K562 treated with DMSO at 1 percent for 12 hours (cell line): ENCODE measurements around the gene OR4A5. TPM values are rescaled to one million over a fixed set of nuclear protein-coding genes. Genes with fewer than 3 reads are reported as not detected.

ENCODE experiments used
- total RNA-seq: library from RNA; unstranded; fragments of 300-600 nt; gene quantifications from 2 replicates; pipeline ENCODE4 v1.2.3, GENCODE V29; 2022; ENCODE audit not compliant: insufficient read depth

OR4A5 gene
- not detected in 2 replicates for total RNA-seq

DNA sequence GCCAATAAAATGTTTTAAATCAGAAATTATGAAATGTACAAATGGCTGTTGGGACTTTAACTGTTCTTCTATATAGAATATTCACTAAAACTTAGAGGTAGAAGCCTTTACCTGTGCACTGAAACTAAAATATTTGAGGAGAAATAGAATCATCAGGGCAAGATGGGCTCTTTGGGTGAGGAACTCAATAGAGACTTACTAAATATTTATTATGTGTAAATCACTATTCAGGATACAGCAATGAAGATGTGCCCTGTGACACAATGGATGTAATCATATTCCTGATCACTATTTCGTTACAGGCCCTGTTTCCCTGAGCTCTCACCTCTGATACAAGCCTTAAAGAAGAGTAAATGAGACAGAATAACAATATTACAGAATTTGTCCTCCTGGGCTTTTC lies at the start of gene OR4A5:
Gene OR4A5 (plus strand): TSS at position 301 of the 400 bp plus-strand sequence. CDS start 53 bp downstream, at position 354.

Other genes starting within 250 kb of the OR4A5 start
- not detected in 2 replicates for gene OR4C46, start 102.8 kb upstream of the OR4A5 start, total RNA-seq